ENCODE results near the gene DRC7. TPM values are rescaled to one million over a fixed set of nuclear protein-coding genes. Genes with fewer than 3 reads are reported as not detected.
"Not testable (repeated sequence)": the region's sequence is repeated elsewhere in the genome, so short reads cannot be mapped to it uniquely, and the experiment has no call there.

DRC7 gene
- total RNA-seq, 1 donor from 2014 or later, result 0.16 TPM

GRCh38 chr16:57742543-57742942 is 47.9 kb downstream of the DRC7 start:
- Mint-ChIP-seq H3K27me3 (ENCODE audit: low read depth) (no peaks in the 10 kb centered on the region), H3K9me3 (no peaks in the 10 kb centered on the region), H3K4me3 (no peak overlapping the region), H3K27ac (ENCODE audit: unreplicated experiment) (no peak overlapping the region), H3K36me3 (ENCODE audit: low read depth) (peaks cover 2% of the 10 kb centered on the region), H3K4me1 (peaks cover 7% of the 10 kb centered on the region)
- TF ChIP-seq CTCF (conservative IDR thresholded peaks at IDR 0.05), result no peak
- DNase-seq (ENCODE audit: low read depth, low spot score), result no peak

DNA sequence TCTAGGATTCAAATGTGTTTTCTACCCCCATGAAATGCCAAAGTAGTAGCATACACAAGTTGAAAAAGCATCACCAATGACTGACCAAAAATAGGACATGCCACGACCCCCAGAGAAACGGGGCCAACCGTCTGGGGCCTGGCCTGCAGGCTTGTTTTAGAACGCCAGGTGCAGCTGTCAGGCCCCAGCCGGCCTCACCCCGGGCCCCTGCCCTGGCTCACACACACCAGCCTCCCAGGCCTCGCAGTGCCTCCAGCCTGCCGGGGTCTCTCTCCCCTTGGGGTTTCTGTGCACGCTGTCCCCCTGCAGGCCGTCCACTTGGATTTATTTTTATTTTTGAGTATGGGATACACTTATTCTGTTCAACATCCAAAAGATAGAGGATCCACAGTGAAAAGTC is 48.9 kb downstream of the DRC7 start:
- H3K27me3 Mint-ChIP-seq (ENCODE audit: low read depth), result no peaks in the 10 kb centered on the region
- H3K36me3 Mint-ChIP-seq (ENCODE audit: low read depth), result peaks cover 2% of the 10 kb centered on the region
- H3K4me1 Mint-ChIP-seq, result peaks cover 4% of the 10 kb centered on the region
- DNase-seq (ENCODE audit: low read depth, low spot score), result no peak
- no peak overlapping the region for H3K27ac Mint-ChIP-seq (ENCODE audit: unreplicated experiment)
- no peak for TF ChIP-seq CTCF (conservative IDR thresholded peaks at IDR 0.05)
- H3K4me3 Mint-ChIP-seq, result no peak overlapping the region
- H3K9me3 Mint-ChIP-seq, result no peaks in the 10 kb centered on the region

DNA sequence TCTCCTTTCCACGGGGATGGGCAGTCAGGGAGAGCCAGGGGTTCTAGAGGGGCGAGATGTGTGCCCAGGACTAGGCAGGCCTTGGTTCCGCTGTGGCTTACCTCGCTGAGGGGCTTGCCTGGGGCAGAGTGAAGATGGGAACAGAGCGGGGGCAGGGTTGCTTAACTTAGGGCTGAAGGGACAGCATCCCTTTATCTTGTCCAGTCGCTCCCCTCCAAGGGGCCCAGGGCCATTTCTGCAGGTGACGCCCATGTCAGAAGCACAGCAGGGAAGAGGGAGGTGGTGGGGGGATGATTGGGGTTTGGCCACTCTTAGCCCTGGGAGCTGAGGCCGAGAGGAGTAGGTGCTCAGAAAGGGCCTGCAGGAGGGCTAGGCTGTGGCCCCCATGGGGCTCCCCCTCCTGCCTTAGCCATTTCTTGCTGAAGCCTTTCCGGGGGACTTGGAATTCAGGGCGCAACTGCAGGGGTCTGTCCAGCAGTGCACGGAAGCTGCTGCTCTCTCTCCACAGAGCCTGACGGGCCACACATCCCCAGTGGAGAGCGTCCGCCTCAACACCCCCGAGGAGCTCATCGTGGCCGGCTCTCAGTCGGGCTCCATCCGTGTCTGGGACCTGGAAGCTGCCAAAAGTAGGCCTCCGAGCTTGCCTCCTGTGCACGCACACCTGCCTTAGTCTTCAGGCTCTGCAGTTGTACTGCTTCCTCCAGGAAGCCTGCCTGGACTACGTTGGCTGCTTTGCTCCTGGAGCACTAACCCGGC is 49.5 kb downstream of the DRC7 start:
- Mint-ChIP-seq H3K27ac (ENCODE audit: unreplicated experiment) (no peak overlapping the region), H3K4me3 (no peak overlapping the region), H3K27me3 (ENCODE audit: low read depth) (no peaks in the 10 kb centered on the region), H3K36me3 (ENCODE audit: low read depth) (peaks cover 2% of the 10 kb centered on the region), H3K9me3 (no peaks in the 10 kb centered on the region), H3K4me1 (peaks cover 4% of the 10 kb centered on the region)
- DNase-seq (ENCODE audit: low read depth, low spot score), result no peak
- TF ChIP-seq CTCF (conservative IDR thresholded peaks at IDR 0.05), result no peak

- H3K9me3 Mint-ChIP-seq, result no peaks in the 10 kb centered on the region
- H3K27ac Mint-ChIP-seq (ENCODE audit: unreplicated experiment), result no peak overlapping the region
- peaks cover 4% of the 10 kb centered on the region for H3K4me1 Mint-ChIP-seq
- no peak for DNase-seq (ENCODE audit: low read depth, low spot score)
- peaks cover 2% of the 10 kb centered on the region for H3K36me3 Mint-ChIP-seq (ENCODE audit: low read depth)
- no peaks in the 10 kb centered on the region for H3K27me3 Mint-ChIP-seq (ENCODE audit: low read depth)
- TF ChIP-seq CTCF (conservative IDR thresholded peaks at IDR 0.05), result no peak
- H3K4me3 Mint-ChIP-seq, result no peak overlapping the region
Observed at GRCh38 chr16:57744642-57744903, 50.0 kb downstream of the DRC7 start.

GRCh38 chr16:57745768-57746167 is 51.2 kb downstream of the DRC7 start:
- H3K9me3 Mint-ChIP-seq, result no peaks in the 10 kb centered on the region
- TF ChIP-seq CTCF (conservative IDR thresholded peaks at IDR 0.05), result no peak

GRCh38 chr16:57746316-57746715 is 51.7 kb downstream of the DRC7 start:
- H3K4me3 Mint-ChIP-seq; H3K9me3 Mint-ChIP-seq; H3K27me3 Mint-ChIP-seq (ENCODE audit: low read depth); DNase-seq (ENCODE audit: low read depth, low spot score); H3K4me1 Mint-ChIP-seq; H3K36me3 Mint-ChIP-seq (ENCODE audit: low read depth): not testable (repeated sequence)
- H3K27ac Mint-ChIP-seq (ENCODE audit: unreplicated experiment), result peak overlapping the region; percentile 40

More at GRCh38 chr16:57745768-57746167, 51.2 kb downstream of the DRC7 start:
- no peak overlapping the region for H3K4me3 Mint-ChIP-seq
- peaks cover 4% of the 10 kb centered on the region for H3K4me1 Mint-ChIP-seq
- no peak overlapping the region for H3K27ac Mint-ChIP-seq (ENCODE audit: unreplicated experiment)
- no peak for DNase-seq (ENCODE audit: low read depth, low spot score)
- H3K36me3 Mint-ChIP-seq (ENCODE audit: low read depth), result peaks cover 2% of the 10 kb centered on the region
- no peaks in the 10 kb centered on the region for H3K27me3 Mint-ChIP-seq (ENCODE audit: low read depth)
